Cortex of kidney (tissue), 1 donor: ENCODE results near the gene BEND3.
"Not testable (repeated sequence)": the region's sequence is repeated elsewhere in the genome, so short reads cannot be mapped to it uniquely, and the experiment has no call there.

Source experiments
- DNase-seq: peaks from one replicate; lab custom pipeline; 2025; lab: John Stamatoyannopoulos, UW

BEND3 gene

GRCh38 chr6:107121266-107121665, 6.0 kb upstream of the BEND3 start:
- DNase-seq: no peak

DNA sequence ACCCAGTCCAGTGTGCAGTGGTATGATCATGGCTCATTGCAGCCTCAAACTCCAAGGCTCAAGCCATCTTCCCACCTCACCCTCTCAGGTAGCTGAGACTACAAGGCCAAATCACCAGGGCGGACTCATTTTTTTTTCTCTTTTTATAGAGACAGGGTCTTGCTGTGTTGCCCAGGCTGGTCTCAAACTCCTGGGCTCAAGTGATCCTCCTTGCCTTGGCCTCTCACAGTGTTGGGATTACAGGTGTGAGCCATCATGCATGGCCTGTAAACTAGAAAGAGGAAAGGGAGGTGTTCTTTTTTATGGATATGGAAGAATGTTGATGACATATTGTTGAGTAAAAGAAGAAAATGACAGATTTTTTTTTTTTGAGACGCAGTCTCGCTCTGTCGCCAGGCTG, 5.1 kb upstream of the BEND3 start:
- DNase-seq: no peak

GRCh38 chr6:107118976-107119375, 3.7 kb upstream of the BEND3 start:
- DNase-seq: no peak

GRCh38 chr6:107118540-107118939, 3.2 kb upstream of the BEND3 start:
- DNase-seq: not testable (repeated sequence)

GRCh38 chr6:107116931-107117330, 1.6 kb upstream of the BEND3 start:
- no peak for DNase-seq

GRCh38 chr6:107116328-107116892, 1.1 kb upstream of the BEND3 start:
- no peak for DNase-seq

- DNase-seq: no peak
Observed at GRCh38 chr6:107115695-107116327, 496 bp upstream of the BEND3 start.

- peak; percentile 52 for DNase-seq
Observed at GRCh38 chr6:107114213-107114925, 946 bp downstream of the BEND3 start.

GRCh38 chr6:107110200-107110599, 5.1 kb downstream of the BEND3 start:
- DNase-seq: no peak

DNA sequence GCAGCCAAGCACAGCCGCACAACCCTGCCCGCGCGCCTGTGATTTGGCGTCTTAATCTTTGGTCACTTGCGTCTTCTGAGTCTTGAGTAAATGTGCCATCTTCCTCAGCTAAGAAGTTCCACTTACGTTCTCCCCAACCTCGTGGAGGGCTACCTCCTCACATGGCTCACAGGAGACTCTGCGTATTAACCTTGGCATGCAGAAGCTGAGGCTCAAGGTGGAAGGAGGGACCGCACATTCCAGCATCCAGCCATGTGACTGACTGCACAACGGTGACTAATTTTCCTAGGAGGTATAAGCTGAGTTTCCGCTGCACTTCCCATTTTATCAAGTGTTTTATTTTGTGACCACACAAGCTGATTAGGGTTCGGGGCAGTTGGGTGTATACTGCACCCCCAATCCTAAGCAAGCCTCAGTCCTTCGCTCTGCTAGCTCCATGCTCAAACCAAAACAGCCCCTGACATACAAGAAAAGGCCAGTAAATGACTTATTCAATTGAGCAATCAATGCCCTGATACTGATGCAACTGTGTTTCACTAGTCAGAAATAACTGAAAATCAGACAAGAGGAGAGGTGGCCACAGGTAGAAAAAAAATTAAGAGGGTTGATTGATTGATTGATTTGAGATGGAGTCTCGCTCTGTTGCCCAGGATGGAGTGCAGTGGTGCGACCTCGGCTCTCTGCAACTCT, 7.0 kb downstream of the BEND3 start:
- no peak for DNase-seq

DNA sequence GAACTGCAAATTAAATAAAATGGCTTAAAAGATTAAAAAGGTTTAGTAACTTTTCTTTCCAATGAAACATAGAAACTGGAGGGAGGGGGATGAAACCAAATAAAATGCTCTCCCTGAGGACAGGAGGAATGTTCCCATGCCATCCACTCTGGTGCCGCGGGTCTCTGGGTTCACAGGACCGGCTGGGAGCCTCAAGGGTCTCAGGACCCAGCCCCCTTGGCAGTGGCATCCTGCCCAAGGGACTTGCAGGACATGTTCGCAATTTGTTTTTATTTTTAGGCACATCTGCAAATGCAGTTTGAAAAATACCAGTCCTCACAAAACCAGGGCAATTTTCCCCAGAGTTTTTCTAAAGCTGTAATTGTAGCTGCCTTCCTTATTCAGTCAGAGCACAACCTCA, 7.5 kb downstream of the BEND3 start:
- DNase-seq: no peak

- no peak for DNase-seq
Observed at GRCh38 chr6:107106165-107106564, 9.2 kb downstream of the BEND3 start.

DNA sequence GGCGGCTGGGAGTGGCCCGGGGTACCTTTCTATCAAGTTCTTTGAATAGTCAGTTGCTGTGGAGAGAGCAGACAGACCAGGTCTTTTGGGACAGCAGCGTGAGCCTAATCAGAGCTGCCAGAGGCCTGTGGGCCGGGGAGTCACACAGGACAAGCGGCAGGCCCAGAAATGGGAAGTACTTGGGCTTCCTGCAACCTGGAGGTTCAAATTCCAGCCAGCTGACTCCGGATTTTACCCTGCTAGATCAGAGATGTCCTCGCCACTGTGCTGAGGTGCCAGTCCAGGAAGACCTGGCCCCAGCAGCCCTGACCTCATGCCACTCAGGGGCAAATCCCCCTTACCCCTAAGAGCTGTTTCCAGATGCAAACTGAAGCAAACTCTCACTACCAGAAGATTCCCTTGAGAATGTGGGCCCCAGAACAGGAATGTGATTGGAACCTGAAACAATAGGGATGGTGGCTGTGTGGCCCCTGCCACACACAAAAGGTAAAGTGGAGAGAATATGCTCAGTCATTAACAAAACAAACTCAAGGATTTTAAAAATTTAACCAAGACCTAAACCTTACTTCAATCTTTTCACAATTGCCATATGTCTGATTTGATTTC, 9.7 kb downstream of the BEND3 start:
- DNase-seq: no peak

- no peak for DNase-seq
Observed at GRCh38 chr6:107103082-107103481, 12.2 kb downstream of the BEND3 start.

DNA sequence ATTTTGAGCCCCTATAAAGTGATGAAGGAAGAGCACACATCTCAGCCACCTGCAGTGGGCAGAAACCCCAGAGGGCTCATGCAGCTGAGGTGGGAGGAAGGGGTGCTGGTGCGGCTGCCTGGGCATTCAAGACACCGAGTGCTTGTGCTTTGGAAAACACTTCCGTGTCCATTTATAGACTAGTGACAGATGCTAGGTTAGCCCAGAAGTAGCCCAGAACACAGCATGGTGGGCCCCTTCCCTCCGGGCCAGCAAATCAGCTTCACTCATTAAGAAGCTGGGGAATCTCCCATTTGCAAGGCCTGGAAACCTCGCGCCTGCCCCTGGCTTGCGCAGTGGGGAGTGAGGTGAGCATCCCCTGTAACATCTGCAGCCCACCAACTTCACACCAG, 12.9 kb downstream of the BEND3 start:
- no peak for DNase-seq

DNA sequence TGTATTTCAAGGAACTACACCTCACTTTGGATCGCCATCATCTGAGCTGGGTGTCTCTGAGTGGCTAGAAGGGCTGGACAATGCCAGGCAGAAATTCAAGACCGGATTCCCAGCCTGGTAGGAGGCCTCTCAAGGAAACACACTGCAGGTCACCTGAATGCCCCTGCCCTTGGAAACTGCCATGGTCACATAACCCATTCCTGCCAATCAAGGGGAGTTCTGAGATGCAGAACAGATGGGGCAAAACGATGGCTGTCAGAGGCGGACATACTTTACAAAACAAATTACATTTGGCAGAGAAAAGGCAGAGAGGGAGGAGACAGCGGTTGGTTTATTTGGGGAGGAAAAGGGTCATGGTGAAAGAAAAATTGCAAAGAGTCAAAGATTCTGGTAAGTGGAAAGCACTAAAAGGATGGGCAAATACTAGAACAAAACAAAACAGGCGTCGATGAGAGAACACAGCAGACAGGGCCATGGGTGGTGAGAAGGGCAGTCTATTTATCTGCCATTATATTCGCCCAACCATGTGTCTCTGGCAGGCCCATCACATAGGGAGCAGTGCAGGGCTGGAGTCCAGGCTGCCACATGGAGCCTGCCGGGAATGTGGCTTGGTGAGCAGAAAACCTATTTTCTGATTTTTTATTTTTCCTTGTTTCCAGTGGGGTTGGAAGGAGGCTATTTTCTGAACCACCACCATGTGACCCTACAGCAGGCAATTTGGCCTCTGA, 13.5 kb downstream of the BEND3 start:
- no peak for DNase-seq

- DNase-seq: no peak
Observed at GRCh38 chr6:107101211-107101610, 14.1 kb downstream of the BEND3 start.

GRCh38 chr6:107098436-107099307, 16.6 kb downstream of the BEND3 start:
- DNase-seq: no peak

- DNase-seq: not testable (repeated sequence)
Observed at GRCh38 chr6:107084459-107084858, 30.9 kb downstream of the BEND3 start.

DNA sequence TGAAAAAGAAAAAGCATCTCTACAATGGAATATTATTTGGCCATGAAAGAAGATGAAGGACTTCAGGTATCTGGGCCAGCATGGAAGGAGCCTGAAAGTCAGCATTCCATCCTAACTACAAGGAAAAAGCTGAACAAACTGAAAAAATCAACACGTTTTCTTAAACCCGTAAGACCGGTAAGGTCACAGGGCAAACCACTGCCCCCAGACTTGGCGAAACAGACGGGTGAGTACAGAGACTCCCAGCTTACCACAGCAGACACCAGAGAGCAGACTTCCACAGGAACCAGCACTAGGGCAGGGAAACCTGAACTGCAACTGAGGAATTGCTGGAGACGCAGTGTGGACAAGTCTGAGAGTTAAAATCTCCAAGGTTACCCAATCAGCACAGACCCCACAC, 31.4 kb downstream of the BEND3 start:
- no peak for DNase-seq
